ENCODE data around the gene INTS3. TPM values are rescaled to one million over a fixed set of nuclear protein-coding genes. Genes with fewer than 3 reads are reported as not detected.
"Not testable (repeated sequence)": the region's sequence is repeated elsewhere in the genome, so short reads cannot be mapped to it uniquely, and the experiment has no call there.

Gene INTS3
- total and polyA plus RNA-seq, 2 donors (not counting 1 experiment from before 2014, with no cell fraction given) = 31.4 to 37.3 TPM

GRCh38 chr1:153717330-153717729, 10.5 kb upstream of the INTS3 start:
- Histone ChIP-seq H3K4me2 (ENCODE audit: extremely low read depth, insufficient read depth, low read length) (no peak overlapping the region), H2AFZ (ENCODE audit: low read length) (no peak overlapping the region), H3K27ac (ENCODE audit: insufficient read depth, low read length) (no peak overlapping the region), H3K79me2 (ENCODE audit: control insufficient read depth, insufficient read depth, low read length) (no peaks in the 10 kb centered on the region), H3K9me3 (ENCODE audit: control insufficient read depth, insufficient read depth, low read depth, low read length) (no peaks in the 10 kb centered on the region), H3K4me1 (ENCODE audit: control insufficient read depth, extremely low read depth, insufficient read depth, low read length) (no peaks in the 10 kb centered on the region), H3K36me3 (ENCODE audit: control insufficient read depth, insufficient read depth, low read length) (no peaks in the 10 kb centered on the region), H3K4me3 (replicated peaks in 1 of 4; ENCODE audit: control extremely low read depth in 1 of 4, insufficient read depth in 1 of 4, low read depth in 3 of 4, low read length in 4 of 4) (no peak overlapping the region), H3K9ac (ENCODE audit: insufficient read depth, low read length) (no peak overlapping the region), H3K27me3 (ENCODE audit: control insufficient read depth, insufficient read depth, low read length) (no peaks in the 10 kb centered on the region), H4K20me1 (ENCODE audit: control insufficient read depth, extremely low read depth, insufficient read depth, low read length) (no peaks in the 10 kb centered on the region)
- no peak for DNase-seq (ENCODE audit: low read depth in 2 of 2)
- TF ChIP-seq EZH2 (IDR thresholded peaks at IDR 0.05; ENCODE audit: low read length, missing control alignments) = no peak
- no peak for TF ChIP-seq CTCF (conservative IDR thresholded peaks at IDR 0.05 in 1 of 2, IDR thresholded peaks at IDR 0.05 in 1 of 2; ENCODE audit: low read depth in 1 of 2, low read length in 2 of 2)

- DNase-seq (ENCODE audit: low read depth in 2 of 2) = no peak
- TF ChIP-seq EZH2 (IDR thresholded peaks at IDR 0.05; ENCODE audit: low read length, missing control alignments) (no peak), CTCF (conservative IDR thresholded peaks at IDR 0.05 in 1 of 2, IDR thresholded peaks at IDR 0.05 in 1 of 2; ENCODE audit: low read depth in 1 of 2, low read length in 2 of 2) (no peak)
- Histone ChIP-seq H3K4me1 (ENCODE audit: control insufficient read depth, extremely low read depth, insufficient read depth, low read length) (no peaks in the 10 kb centered on the region), H2AFZ (ENCODE audit: low read length) (no peak overlapping the region), H3K9me3 (ENCODE audit: control insufficient read depth, insufficient read depth, low read depth, low read length) (no peaks in the 10 kb centered on the region), H3K4me3 (replicated peaks in 1 of 4; ENCODE audit: control extremely low read depth in 1 of 4, insufficient read depth in 1 of 4, low read depth in 3 of 4, low read length in 4 of 4) (no peak overlapping the region), H3K36me3 (ENCODE audit: control insufficient read depth, insufficient read depth, low read length) (no peaks in the 10 kb centered on the region), H3K27ac (ENCODE audit: insufficient read depth, low read length) (no peak overlapping the region), H3K4me2 (ENCODE audit: extremely low read depth, insufficient read depth, low read length) (no peak overlapping the region), H3K9ac (ENCODE audit: insufficient read depth, low read length) (no peak overlapping the region), H3K79me2 (ENCODE audit: control insufficient read depth, insufficient read depth, low read length) (peaks cover 3% of the 10 kb centered on the region), H4K20me1 (ENCODE audit: control insufficient read depth, extremely low read depth, insufficient read depth, low read length) (no peaks in the 10 kb centered on the region), H3K27me3 (ENCODE audit: control insufficient read depth, insufficient read depth, low read length) (no peaks in the 10 kb centered on the region)
These were observed 4.2 kb upstream of the INTS3 start for GRCh38 chr1:153723687-153724086.

- not testable (repeated sequence) for H2AFZ ChIP-seq (ENCODE audit: low read length); DNase-seq (ENCODE audit: low read depth in 2 of 2); H3K27ac ChIP-seq (ENCODE audit: insufficient read depth, low read length)
These were observed 3.2 kb upstream of the INTS3 start for GRCh38 chr1:153724634-153725033.

More at GRCh38 chr1:153724634-153725033, 3.2 kb upstream of the INTS3 start:
- not testable (repeated sequence) for H3K36me3 ChIP-seq (ENCODE audit: control insufficient read depth, insufficient read depth, low read length); H3K4me1 ChIP-seq (ENCODE audit: control insufficient read depth, extremely low read depth, insufficient read depth, low read length); H3K4me2 ChIP-seq (ENCODE audit: extremely low read depth, insufficient read depth, low read length); H3K9me3 ChIP-seq (ENCODE audit: control insufficient read depth, insufficient read depth, low read depth, low read length); H3K79me2 ChIP-seq (ENCODE audit: control insufficient read depth, insufficient read depth, low read length); H3K4me3 ChIP-seq (replicated peaks in 1 of 4; ENCODE audit: control extremely low read depth in 1 of 4, insufficient read depth in 1 of 4, low read depth in 3 of 4, low read length in 4 of 4); H4K20me1 ChIP-seq (ENCODE audit: control insufficient read depth, extremely low read depth, insufficient read depth, low read length); H3K9ac ChIP-seq (ENCODE audit: insufficient read depth, low read length); H3K27me3 ChIP-seq (ENCODE audit: control insufficient read depth, insufficient read depth, low read length)
